HCT116 (cell line): Measurements from ENCODE around the gene ZNRF3. TPM values are rescaled to one million over a fixed set of nuclear protein-coding genes. Genes with fewer than 3 reads are reported as not detected.

Source experiments
- ATAC-seq: fragments of 200-7000 bp; cut with Tn5 transposase; 2 replicates; pipeline ENCODE4 v1.9.1; 2020; ENCODE audit warnings: mild to moderate bottlenecking, moderate library complexity
- BruUV-seq: library from RNA; stranded (reverse); fragments of 400-500 nt; replicated peaks from 2 replicates; lab custom pipeline; 2021; lab: Mats Ljungman, UMichigan
- CTCF ChIA-PET: fragments of 300-600 bp; sonication (Branson Sonifier 250); formaldehyde crosslinking; loops from one replicate; lab custom pipeline; 2021; ENCODE audit warnings: antibody characterized with exemption; lab: Charles Lee
- POLR2A ChIA-PET: fragments of 300-600, 350-600 bp; sonication (Branson Sonifier 250); formaldehyde crosslinking; loops from one replicate; lab custom pipeline; 2021; ENCODE audit warnings: antibody characterized with exemption; lab: Charles Lee
- RAD21 ChIA-PET, 2 experiments: fragments of 300-600 bp; sonication (Branson Sonifier 250); formaldehyde crosslinking; loops; one replicate each; lab custom pipeline; 2023; ENCODE audit warnings: low total read pairs in 2 of 2; ENCODE audit not compliant: uncharacterized antibody in 2 of 2, unreplicated experiment in 2 of 2, low non-redundant PET in 1 of 2; lab: Charles Lee
- DNase-seq: peaks from one replicate; pipeline ENCODE4 v3.0.0-alpha.2; 2010; ENCODE audit warnings: low read depth, low spot score
- H2AFZ ChIP-seq: fragments of 200-600 bp; shearing (Covaris generic), sonication (generic); 2 replicates; pipeline ENCODE4 v1.6.1; 2017; ENCODE audit warnings: low read depth, mixed run types, mixed read lengths, antibody characterized with exemption, low read length; ENCODE audit not compliant: poor library complexity, severe bottlenecking
- H3K27ac ChIP-seq: 2 replicates; pipeline ENCODE4 v1.5.1; 2012; ENCODE audit warnings: low read depth, low read length
- H3K27me3 ChIP-seq: fragments of 200-600 bp; sonication (generic); 2 replicates; pipeline ENCODE4 v1.6.1; 2016; ENCODE audit warnings: mixed run types, low read length, mixed read lengths; ENCODE audit not compliant: insufficient read depth
- H3K36me3 ChIP-seq, 2 experiments: fragments of 200-500 bp in 1 of 2; fragments of 200-600 bp in 1 of 2; sonication (Bioruptor generic) in 1 of 2; sonication (generic) in 1 of 2; 2 replicates each; pipeline versions ENCODE4 v1.5.1 to v1.6.1; 2014 to 2016; ENCODE audit warnings: low read length in 2 of 2, inconsistent platforms in 1 of 2, mixed read lengths in 1 of 2, mixed run types in 1 of 2; ENCODE audit not compliant: insufficient read depth in 2 of 2, control insufficient read depth in 1 of 2
- H3K4me1 ChIP-seq, 2 experiments: fragments of 200-600 bp in 1 of 2; sonication (generic) in 1 of 2; 2 replicates each; pipeline versions ENCODE4 v1.5.1 to v1.6.1; 2012 to 2017; ENCODE audit warnings: low read length in 2 of 2, inconsistent platforms in 1 of 2, mild to moderate bottlenecking in 1 of 2, mixed read lengths in 1 of 2, mixed run types in 1 of 2, moderate library complexity in 1 of 2; ENCODE audit not compliant: insufficient read depth in 2 of 2, control insufficient read depth in 1 of 2
- H3K4me2 ChIP-seq: fragments of 200-600 bp; sonication (generic); 2 replicates; pipeline ENCODE4 v1.6.1; 2017; ENCODE audit warnings: mixed run types, low read length, mixed read lengths
- H3K4me3 ChIP-seq, 2 experiments: fragments of 200-600 bp in 1 of 2; sonication (generic) in 1 of 2; replicated peaks in 1 of 2; 2 replicates each; pipeline ENCODE4 v1.5.1; 2011 to 2016; ENCODE audit warnings: low read length in 2 of 2, control low read depth in 1 of 2, low read depth in 1 of 2, mild to moderate bottlenecking in 1 of 2, mixed read lengths in 1 of 2, mixed run types in 1 of 2
- H3K79me2 ChIP-seq: fragments of 200-600 bp; sonication (generic); 2 replicates; pipeline ENCODE4 v1.6.1; 2017; ENCODE audit warnings: mild to moderate bottlenecking, mixed run types, low read length, moderate library complexity, mixed read lengths; ENCODE audit not compliant: insufficient read depth
- H3K9ac ChIP-seq: fragments of 200-600 bp; sonication (generic); 2 replicates; pipeline ENCODE4 v1.6.1; 2016; ENCODE audit warnings: low read length, mixed read lengths
- H3K9me2 ChIP-seq: fragments of 200-600 bp; sonication (generic), shearing (Covaris generic); 2 replicates; pipeline ENCODE4 v1.6.1; 2017; ENCODE audit warnings: mixed run types, mild to moderate bottlenecking, moderate library complexity; ENCODE audit not compliant: insufficient read depth
- H3K9me3 ChIP-seq, 2 experiments: fragments of 200-500 bp in 1 of 2; fragments of 200-600 bp in 1 of 2; sonication (Bioruptor generic) in 1 of 2; sonication (generic) in 1 of 2; 2 replicates each; pipeline ENCODE4 v1.6.1; 2014 to 2017; ENCODE audit warnings: low read length in 2 of 2, mixed read lengths in 2 of 2, inconsistent platforms in 1 of 2, low read depth in 1 of 2, mild to moderate bottlenecking in 1 of 2, mixed run types in 1 of 2, moderate library complexity in 1 of 2; ENCODE audit not compliant: control insufficient read depth in 1 of 2, insufficient read depth in 1 of 2
- H4K20me1 ChIP-seq: fragments of 200-600 bp; sonication (generic), shearing (Covaris generic); 2 replicates; pipeline ENCODE4 v1.6.1; 2017; ENCODE audit warnings: mixed run types, mild to moderate bottlenecking, moderate library complexity; ENCODE audit not compliant: insufficient read depth
- CBX3 ChIP-seq: IDR thresholded peaks from 2 replicates; pipeline ENCODE4 v1.6.1; 2012; ENCODE audit warnings: low read depth
- EZH2 ChIP-seq: fragments of 200-600 bp; sonication (generic); IDR thresholded peaks from 2 replicates; pipeline ENCODE4 v1.6.1; 2017; ENCODE audit warnings: antibody characterized with exemption, mixed run types
- EZH2phosphoT487 ChIP-seq: fragments of 200-600 bp; IDR thresholded peaks from 2 replicates; pipeline ENCODE4 v1.6.1; 2018; ENCODE audit warnings: antibody characterized with exemption, borderline replicate concordance
- JUND ChIP-seq: IDR thresholded peaks from 2 replicates; pipeline ENCODE4 v1.6.1; 2012
- POLR2A ChIP-seq: IDR thresholded peaks from 2 replicates; pipeline ENCODE4 v1.7.0; 2011; ENCODE audit warnings: borderline replicate concordance; ENCODE audit not compliant: insufficient read depth, insufficient read length; ENCODE audit errors: extremely low read depth
- REST ChIP-seq: IDR thresholded peaks from 2 replicates; pipeline ENCODE4 v1.6.1; 2012; ENCODE audit warnings: low read depth
- TCF7L2 ChIP-seq: IDR thresholded peaks from 2 replicates; pipeline ENCODE4 v1.7.0; 2011; ENCODE audit warnings: borderline replicate concordance, inconsistent platforms; ENCODE audit not compliant: insufficient read depth, insufficient read length; ENCODE audit errors: extremely low read depth
- YY1 ChIP-seq: IDR thresholded peaks from 2 replicates; pipeline ENCODE4 v1.6.1; 2011; ENCODE audit warnings: low read length, low read depth, moderate library complexity, mild to moderate bottlenecking; ENCODE audit not compliant: insufficient replicate concordance; ENCODE audit errors: extremely low read depth
- ZFX ChIP-seq: fragments of 450-650 bp; IDR thresholded peaks from 2 replicates; pipeline ENCODE4 v1.6.1; 2017
- ZNF274 ChIP-seq: fragments of 200-500 bp; sonication (Bioruptor generic); IDR thresholded peaks from 2 replicates; pipeline ENCODE4 v1.6.1; 2014; ENCODE audit warnings: mild to moderate bottlenecking, low read depth, low read length, inconsistent platforms
- intact Hi-C: fragments of 100-400 bp; cut with micrococcal nuclease; formaldehyde crosslinking; loops from 2 replicates; pipeline ENCODE4 v1.10.0; 2022
- total RNA-seq: library from RNA; stranded (reverse); gene quantifications from one replicate; pipeline ENCODE4 v1.2.1, GENCODE V29; 2021; ENCODE audit not compliant: unreplicated experiment

Gene ZNRF3
- total RNA-seq, 1 experiment from 2014 or later: 12.2 TPM

- POLR2A ChIA-PET: no interaction called here
- Histone ChIP-seq H4K20me1 (no peaks in the 10 kb centered on the region), H3K9me3 (no peaks in the 10 kb centered on the region)
- no peak for DNase-seq
- no peak for TF ChIP-seq YY1
- TF ChIP-seq REST: no peak
- no peak for TF ChIP-seq CBX3
- TF ChIP-seq ZFX: no peak
- no peak for TF ChIP-seq POLR2A
- no peak for TF ChIP-seq ZNF274
- no peak for TF ChIP-seq TCF7L2
- TF ChIP-seq EZH2phosphoT487: no peak
- TF ChIP-seq JUND: no peak
- no peak for TF ChIP-seq EZH2
- TF ChIP-seq, all 23 proteins: peak for 0
- no peaks in the 10 kb centered on the region for H3K36me3 ChIP-seq
- RAD21 ChIA-PET: no interaction called here
- no peak for ATAC-seq
- CTCF ChIA-PET: no interaction called here
- H3K9ac ChIP-seq: no peak overlapping the region
- no peak overlapping the region for H3K4me2 ChIP-seq
- intact Hi-C loops: no loop called here
- no peak overlapping the region for H3K4me3 ChIP-seq
- no peak overlapping the region for H2AFZ ChIP-seq
- no peaks in the 10 kb centered on the region for H3K9me2 ChIP-seq
- no TSS peak for BruUV-seq
- H3K79me2 ChIP-seq: no peaks in the 10 kb centered on the region
- peaks cover 3 to 5% of the 10 kb centered on the region in 2 experiments; a peak in 3 of 4 replicates for H3K4me1 ChIP-seq
- H3K27me3 ChIP-seq: no peaks in the 10 kb centered on the region
- no peak overlapping the region for H3K27ac ChIP-seq
These were observed 212.1 kb downstream of the ZNRF3 start for GRCh38 chr22:29095459-29095858.
